HG03558 (cell line): Measurements from ENCODE around the gene SLC26A2.
A peak's percentile ranks its signal among the peaks of the same experiment; 100 is the strongest.
"Not testable (repeated sequence)": the region's sequence is repeated elsewhere in the genome, so short reads cannot be mapped to it uniquely, and the experiment has no call there.

ENCODE experiments used
- ATAC-seq: cut with Tn5 transposase; IDR thresholded peaks from one replicate; pipeline ENCODE4 v1.9.1; 2021; ENCODE audit warnings: moderate number of reproducible peaks; ENCODE audit not compliant: unreplicated experiment; ENCODE audit errors: extremely low read depth

SLC26A2 gene

DNA sequence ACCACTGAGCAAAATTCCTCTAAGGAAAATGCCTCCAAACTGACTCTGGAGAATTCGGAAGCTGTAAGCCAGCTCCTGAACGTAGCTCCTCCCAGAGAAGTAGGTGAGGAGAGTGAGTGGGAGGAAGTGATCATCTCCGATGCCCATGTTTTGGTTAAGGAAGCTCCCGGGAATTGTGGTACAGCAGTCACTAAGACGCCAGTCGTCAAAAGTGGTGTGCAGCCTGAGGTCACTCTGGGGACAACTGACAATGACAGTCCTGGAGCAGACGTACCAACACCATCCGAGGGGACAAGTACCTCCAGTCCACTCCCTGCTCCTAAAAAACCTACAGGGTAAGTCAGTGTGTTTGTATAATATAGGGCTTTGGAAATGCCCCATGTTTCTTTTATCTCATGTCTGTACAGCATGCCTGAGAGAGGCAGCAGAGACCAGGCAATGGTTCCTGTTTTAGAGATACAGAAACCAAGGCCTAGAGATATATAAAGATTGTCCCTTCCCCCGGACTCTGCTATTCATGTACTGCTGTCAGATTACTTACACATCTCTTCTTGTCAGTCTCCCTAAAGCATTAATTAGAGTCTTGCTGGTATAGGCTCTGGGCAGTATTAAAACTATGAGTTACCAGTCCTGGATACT lies 63.9 kb downstream of the SLC26A2 start:
- no peak for ATAC-seq

DNA sequence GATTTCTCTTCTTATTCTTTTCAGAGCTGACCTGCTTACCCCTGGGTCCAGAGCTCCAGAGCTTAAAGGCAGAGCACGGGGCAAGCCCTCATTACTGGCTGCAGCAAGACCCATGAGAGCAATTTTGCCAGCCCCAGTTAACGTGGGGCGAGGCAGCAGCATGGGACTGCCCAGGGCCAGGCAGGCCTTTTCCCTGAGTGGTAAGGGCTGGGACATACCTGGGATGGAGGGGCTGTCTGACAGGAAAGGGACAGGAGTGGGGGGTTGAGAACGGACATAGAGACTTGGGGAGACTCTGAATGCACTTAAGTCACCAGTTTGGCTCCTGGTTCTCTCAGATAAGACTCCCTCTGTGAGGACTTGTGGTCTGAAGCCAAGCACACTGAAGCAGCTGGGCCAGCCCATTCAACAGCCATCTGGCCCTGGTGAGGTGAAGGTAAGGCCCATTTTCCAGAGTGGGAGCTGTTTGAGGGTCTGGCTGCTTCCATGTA lies 66.2 kb downstream of the SLC26A2 start:
- ATAC-seq: no peak

DNA sequence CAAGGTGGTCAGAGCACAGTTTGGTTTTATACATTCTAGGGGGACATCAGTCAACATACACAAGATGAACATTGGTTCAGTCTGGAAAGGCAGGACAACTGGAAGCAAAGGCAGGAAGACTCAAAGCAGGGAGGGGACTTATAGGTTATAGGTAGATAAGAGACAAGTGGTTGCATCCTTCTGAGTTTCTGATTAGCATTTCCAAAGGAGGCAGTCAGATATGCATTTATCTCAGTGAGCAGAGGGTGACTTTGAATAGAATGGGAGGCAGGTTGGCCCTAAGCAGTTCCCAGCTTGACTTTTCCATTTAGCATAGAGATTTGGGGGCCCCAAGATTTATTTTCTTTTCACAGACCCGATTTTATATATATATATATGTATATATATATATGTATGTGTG lies 67.5 kb downstream of the SLC26A2 start:
- not testable (repeated sequence) for ATAC-seq

DNA sequence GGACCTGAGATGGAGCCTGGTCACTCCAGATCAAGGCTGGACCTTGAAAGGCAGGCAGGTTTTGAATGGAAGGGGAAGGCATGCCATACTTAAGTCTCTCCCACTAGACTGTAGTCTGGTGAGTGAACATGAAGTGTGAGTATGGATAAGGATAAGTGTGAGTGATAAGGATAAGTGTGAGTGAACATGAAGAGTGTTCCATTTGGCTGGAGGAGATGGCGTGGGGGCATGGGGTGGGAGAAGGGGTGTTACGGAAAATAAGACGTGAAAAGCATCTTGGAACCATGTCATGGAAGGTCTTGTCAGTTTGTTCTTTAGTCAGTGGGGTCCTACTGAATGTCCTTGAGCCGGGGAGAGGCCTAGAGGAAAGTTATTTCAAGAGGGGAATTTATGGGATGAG lies 72.8 kb downstream of the SLC26A2 start:
- no peak for ATAC-seq

DNA sequence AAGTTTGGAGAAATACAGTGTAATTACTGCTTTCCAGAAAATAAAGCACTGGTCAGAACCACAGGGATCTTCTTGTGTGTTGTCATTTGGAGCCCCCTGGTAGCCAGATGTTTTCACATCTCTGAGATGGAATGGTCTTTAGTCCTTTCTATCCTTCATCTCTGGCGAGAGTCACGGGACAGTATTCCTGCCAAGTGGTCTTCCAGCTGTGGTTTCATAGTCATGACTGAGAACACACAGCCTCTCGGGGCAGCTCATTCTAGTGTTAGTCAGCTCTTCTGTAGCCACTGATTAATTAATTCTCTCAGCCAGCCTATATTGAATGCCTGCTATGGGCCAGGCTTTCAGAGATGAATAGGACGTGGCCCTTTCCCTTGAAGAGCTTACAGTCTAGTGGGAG lies 74.1 kb downstream of the SLC26A2 start:
- ATAC-seq: no peak

DNA sequence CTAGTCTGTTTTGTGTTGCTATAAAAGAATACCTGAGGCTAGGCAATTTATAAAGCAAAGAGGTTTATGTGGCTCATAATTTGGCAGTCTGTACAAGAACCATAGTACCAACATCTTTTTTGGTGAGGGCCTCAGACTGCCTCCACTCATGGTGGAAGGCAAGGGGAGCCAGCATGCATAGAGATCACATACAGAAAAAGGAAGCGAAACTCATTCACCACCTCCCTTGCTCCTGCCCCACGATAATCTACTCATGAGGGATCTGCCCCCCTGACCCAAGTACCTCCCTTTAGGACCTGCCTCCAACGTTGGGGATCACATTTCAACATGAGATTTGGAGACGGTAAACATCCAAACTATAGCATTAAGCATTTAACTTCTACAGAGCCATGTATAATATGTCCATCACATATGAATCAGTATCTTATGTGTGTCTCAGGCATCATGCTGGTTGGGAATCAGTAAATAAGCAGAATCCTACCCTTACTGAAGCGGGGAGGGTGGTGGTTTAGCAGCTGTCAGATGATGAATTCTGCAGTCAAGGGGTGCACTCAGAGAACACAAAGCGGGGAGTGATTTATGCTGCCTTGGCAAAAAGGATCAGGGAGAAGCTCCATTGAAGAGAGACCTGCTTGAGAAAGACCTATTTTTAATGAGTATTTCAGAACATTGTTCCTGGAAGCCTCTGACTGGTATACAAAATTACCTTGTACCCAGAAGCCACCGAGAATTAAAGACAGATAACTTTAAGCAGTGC lies 74.8 kb downstream of the SLC26A2 start:
- ATAC-seq: peak; percentile 83

DNA sequence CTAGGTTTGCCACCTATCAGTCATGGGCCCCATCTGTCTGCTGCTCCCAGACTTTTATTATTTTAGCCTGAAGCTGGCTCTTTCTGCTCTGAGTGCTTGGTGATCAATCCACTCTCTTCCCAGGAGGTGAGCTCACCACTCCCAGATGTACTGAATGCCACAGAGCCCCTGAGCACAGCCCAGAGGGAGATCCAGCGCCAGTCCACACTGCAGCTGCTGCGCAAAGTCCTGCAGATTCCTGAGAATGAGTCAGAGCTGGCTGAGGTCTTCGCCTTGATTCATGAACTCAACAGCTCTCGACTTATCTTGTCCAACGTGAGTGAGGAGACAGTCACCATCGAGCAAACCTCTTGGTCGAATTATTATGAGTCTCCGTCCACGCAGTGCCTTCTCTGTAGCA lies 76.0 kb downstream of the SLC26A2 start:
- ATAC-seq: no peak
